SU-DHL-6 (cell line): ENCODE results near the gene DHRS11.
A peak's percentile ranks its signal among the peaks of the same experiment; 100 is the strongest.

ENCODE experiments used
- EZH2phosphoT487 ChIP-seq: fragments of 200-600 bp; sonication (generic), shearing (Covaris generic); conservative IDR thresholded peaks from 2 replicates; pipeline ENCODE4 v1.6.1; 2018; ENCODE audit warnings: mild to moderate bottlenecking, antibody characterized with exemption, low read length, moderate library complexity, mixed read lengths
- TF ChIP-seq, protein P1 (sequence below): fragments of 200-600 bp; sonication (generic); IDR thresholded peaks from one replicate; pipeline ENCODE4 v1.5.1; 2017; ENCODE audit warnings: antibody characterized with exemption, mild to moderate bottlenecking, low read length, moderate library complexity; ENCODE audit not compliant: insufficient read depth, poor library complexity, severe bottlenecking

DNA sequence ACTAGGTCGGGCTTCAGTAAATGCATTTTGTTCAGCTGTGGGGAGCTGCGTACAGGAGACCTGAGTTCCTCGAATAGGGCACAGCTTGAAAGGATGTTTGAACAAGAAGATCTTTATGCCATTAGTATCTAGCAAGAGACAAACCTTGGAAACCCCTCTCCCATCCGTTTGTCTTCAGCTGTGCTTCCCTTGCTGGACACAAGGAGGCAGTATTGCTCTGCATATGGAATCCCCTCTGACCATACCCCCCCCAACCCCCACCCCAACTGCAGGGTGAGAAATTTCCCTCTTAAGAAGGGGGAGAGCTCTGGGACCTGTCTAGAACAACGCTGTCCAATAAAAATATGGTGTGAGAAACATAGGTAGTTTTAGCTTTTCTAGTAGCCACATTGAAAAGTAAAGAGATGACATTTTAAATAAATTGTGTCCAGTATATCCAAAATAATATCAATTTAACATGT is 11.3 kb downstream of the DHRS11 start:
- TF ChIP-seq, protein P1, sequence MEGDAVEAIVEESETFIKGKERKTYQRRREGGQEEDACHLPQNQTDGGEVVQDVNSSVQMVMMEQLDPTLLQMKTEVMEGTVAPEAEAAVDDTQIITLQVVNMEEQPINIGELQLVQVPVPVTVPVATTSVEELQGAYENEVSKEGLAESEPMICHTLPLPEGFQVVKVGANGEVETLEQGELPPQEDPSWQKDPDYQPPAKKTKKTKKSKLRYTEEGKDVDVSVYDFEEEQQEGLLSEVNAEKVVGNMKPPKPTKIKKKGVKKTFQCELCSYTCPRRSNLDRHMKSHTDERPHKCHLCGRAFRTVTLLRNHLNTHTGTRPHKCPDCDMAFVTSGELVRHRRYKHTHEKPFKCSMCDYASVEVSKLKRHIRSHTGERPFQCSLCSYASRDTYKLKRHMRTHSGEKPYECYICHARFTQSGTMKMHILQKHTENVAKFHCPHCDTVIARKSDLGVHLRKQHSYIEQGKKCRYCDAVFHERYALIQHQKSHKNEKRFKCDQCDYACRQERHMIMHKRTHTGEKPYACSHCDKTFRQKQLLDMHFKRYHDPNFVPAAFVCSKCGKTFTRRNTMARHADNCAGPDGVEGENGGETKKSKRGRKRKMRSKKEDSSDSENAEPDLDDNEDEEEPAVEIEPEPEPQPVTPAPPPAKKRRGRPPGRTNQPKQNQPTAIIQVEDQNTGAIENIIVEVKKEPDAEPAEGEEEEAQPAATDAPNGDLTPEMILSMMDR = peak; percentile 76
- TF ChIP-seq EZH2phosphoT487 = no peak
